Hepatic stellate cell (primary cell): Measurements from ENCODE around the gene LATS2.

ENCODE experiments used
- DNase-seq: peaks from one replicate; pipeline ENCODE4 v3.0.0; 2011; ENCODE audit warnings: low spot score

LATS2 gene

DNA sequence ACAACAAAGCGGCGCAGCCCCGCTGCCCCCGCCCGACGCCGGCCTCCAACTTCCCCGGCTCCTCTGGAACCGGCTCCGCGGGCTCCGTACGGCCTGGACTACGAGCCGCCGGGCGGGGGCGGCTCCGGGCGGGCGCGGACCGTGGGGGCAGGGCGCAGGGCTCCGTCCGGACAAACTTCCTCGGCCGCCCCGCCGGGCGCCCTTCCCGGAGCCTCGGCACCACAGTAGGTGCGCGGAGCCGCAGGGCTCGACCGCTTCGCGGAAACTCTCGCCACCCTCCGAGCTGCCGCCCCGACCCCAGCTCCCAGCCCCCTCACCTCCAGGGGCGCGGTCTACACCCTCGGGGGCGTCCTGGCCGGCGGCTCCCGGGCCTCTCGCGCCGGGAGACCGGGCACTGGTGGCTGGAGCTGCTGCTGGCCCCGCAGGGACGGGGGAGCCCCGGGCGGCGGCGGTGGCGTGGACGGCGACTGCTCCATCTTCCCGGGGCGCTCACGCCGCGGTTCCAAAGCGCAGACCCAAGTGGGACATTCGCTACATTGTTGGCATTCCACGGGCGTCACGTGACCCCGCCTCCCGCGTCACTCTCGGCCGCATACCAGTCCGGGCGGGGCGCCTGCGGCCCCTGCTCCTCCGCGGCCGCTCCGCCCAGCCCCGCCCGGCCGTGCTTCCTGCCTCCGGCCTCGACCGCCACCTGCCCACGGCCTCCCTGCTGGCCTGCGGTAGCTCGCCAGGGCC, at the start of gene LATS2:
Gene LATS2, minus strand, starts transcription at position 558 of the 735 bp plus-strand sequence. CDS start 15,560 bp downstream, outside the sequence.
- peak; percentile 92 for DNase-seq

DNA sequence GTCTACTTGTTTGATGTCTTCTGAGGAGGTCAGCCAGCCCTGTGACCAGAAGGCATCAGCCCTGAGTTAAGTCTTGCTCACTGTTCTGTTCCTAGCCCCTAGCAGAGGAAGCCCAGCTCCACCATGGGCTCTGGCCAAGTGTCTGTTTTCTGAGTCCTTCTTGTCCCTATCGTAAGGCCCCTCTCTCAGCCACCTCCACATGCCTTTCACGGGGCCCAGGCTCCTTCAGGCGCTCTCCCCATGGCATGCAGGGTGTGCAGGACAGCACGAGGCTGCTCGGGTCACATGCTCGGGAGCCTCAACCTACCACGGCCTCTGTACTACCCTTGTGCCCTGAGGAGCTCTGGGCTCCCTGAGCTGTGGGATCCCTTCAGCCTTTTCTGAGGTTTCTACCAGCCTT, 47.8 kb upstream of the LATS2 start:
- no peak for DNase-seq

- DNase-seq: peak; percentile 77
These were observed 44.7 kb upstream of the LATS2 start for GRCh38 chr13:21106089-21106488.

- no peak for DNase-seq
These were observed 43.0 kb upstream of the LATS2 start for GRCh38 chr13:21104199-21105019.

GRCh38 chr13:21101865-21102576, 40.6 kb upstream of the LATS2 start:
- no peak for DNase-seq

GRCh38 chr13:21100994-21101757, 39.8 kb upstream of the LATS2 start:
- no peak for DNase-seq

DNA sequence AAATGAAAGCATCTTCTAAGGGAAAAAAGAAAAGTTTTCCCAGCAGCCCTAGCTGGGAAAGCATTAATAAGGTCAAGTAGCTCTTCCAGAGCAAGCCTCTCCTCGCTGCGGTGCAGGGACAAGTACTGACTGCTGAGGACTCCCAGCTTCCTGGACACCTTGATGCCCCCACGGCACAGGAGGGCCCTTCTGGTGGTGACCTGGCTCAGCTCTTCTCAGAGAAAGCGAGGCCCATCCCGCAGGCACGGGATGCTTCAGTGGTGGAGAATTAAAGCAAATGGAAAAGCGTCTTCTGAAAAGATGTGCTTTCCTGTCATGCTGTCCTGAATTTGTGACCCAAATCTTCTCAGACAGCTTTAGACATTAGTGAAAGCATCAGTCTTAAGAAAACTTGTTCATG, 38.8 kb upstream of the LATS2 start:
- DNase-seq: no peak

GRCh38 chr13:21095311-21095710, 33.9 kb upstream of the LATS2 start:
- DNase-seq: no peak

DNA sequence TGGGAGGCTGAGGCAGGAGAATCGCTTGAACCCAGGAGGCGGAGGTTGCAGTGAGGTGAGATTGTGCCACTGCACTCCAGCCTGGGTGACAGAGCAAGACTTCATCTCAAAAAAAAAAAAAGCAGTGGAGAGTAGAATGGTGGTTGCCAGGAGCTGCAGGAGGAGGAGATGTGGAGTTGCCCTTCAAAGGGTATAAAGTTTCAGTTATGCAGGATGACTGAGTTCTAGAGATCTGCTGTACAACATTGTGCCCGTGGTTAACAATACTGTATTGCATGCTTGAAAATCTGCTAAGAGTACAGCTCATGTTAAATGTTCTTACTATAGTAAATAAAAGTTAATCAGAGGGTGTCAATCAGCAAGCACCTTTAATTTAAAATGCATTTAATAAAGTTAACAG, 28.4 kb upstream of the LATS2 start:
- DNase-seq: no peak

- DNase-seq: no peak
These were observed 27.1 kb upstream of the LATS2 start for GRCh38 chr13:21088534-21088933.

DNA sequence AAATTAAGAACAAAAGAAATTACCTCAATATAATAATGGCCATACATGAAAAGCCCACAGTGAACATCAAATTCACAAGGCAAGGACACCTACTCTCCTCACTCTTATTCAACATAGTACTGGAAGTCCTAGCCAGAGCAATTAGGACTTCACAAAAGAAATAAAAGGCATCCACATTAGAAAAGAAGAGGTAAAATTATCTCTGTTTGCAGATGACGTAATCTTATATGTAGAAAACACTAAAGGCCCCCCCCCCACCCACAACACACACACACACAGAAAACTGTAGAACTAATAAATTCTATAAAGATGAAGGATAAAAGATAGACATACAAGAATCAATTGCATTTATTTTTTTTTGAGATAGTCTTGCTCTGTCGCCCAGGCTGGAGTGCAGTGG, 25.5 kb upstream of the LATS2 start:
- no peak for DNase-seq

GRCh38 chr13:21081926-21082325, 20.5 kb upstream of the LATS2 start:
- DNase-seq: no peak

- no peak for DNase-seq
These were observed 19.2 kb upstream of the LATS2 start for GRCh38 chr13:21080593-21080891.

- peak; percentile 67 for DNase-seq
These were observed 18.6 kb upstream of the LATS2 start for GRCh38 chr13:21079761-21080592.

- DNase-seq: no peak
These were observed 17.8 kb upstream of the LATS2 start for GRCh38 chr13:21079221-21079620.

DNA sequence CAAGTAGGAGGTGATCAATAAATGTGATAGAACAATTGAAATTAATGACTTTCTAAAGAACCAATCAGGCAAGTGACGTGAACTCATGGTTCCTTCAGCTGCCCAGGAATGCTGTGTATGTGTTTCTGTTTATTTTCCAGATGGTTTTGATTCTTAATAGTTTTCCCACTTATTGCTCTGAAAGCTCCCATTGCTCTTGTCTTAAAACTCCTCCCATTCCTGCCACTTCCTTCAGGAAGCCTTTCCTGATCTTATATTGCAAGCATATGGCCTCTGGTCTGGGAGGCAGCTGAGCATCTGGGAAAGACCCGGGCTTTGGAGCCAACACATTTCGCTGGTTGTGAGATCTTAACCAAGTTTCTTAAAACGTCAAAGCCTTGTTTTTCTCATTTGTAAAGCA, 17.1 kb upstream of the LATS2 start:
- DNase-seq: no peak

GRCh38 chr13:21077788-21078353, 16.5 kb upstream of the LATS2 start:
- DNase-seq: no peak

DNA sequence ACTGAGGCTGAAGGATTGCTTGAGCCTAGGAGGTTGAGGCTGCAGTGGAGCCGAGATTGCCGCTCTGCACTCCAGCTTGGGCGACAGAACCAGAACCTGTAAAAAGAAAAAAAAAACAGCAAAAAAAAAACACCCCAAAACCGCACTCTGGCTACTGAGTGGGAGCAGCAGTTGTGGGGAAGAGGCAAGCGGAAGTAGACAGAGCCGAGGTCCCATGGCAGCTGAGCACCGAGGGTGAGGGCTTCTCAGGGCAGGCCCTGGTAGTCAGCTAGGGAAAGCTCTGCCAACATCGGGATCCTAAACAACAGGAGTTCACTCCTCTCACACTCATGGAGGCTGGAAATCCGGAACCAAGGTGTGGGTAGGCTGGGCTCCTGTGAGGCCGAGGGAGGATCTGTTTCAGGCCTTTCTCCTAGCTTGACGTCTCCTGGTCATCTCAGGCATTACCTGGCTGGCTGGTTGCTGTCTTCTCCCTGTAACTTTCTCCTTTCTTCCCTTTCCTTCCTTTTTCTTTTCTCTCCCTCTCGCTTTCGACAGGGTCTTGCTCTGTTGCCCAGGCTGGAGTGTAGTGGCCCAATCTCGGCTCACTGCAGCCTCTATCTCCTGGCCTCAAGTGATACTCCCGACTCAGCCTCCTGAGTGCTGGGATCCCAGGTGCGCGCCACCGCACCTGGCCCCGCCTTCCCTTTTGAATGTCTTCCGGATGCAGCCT, 15.8 kb upstream of the LATS2 start:
- no peak for DNase-seq

GRCh38 chr13:21076253-21076652, 14.9 kb upstream of the LATS2 start:
- no peak for DNase-seq
